Measurements from ENCODE around the gene SMC2. TPM values are rescaled to one million over a fixed set of nuclear protein-coding genes. Genes with fewer than 3 reads are reported as not detected.

Gene SMC2
- 22.8 and 42.0 TPM in 2 replicates for total RNA-seq

GRCh38 chr9:104093647-104094533 is at the start of gene SMC2:
TSS of gene SMC2 (plus strand) at chr9:104094309. CDS start at chr9:104095385, 1,076 bp downstream.

All from regular cardiac myocyte (primary cell).